CD14-positive monocyte (primary cell): ENCODE data around the gene TVP23C. TPM values are rescaled to one million over a fixed set of nuclear protein-coding genes. Genes with fewer than 3 reads are reported as not detected.

Source experiments
- DNase-seq, 3 donors: peaks; one replicate each; pipeline ENCODE4 v3.0.0-alpha.2; 2011 to 2022
- H2AFZ ChIP-seq: 2 replicates; pipeline ENCODE4 v1.6.0; 2012; ENCODE audit warnings: mild to moderate bottlenecking, low read depth, low read length, inconsistent platforms; ENCODE audit not compliant: insufficient read depth, poor library complexity, severe bottlenecking
- H3K27ac ChIP-seq, 2 donors: 1 replicate in 1 of 2; 2 replicates in 1 of 2; pipeline ENCODE4 v1.5.1; 2012 to 2013; ENCODE audit warnings: low read length in 2 of 2, control low read depth in 1 of 2, inconsistent platforms in 1 of 2, low read depth in 1 of 2, mild to moderate bottlenecking in 1 of 2
- H3K27me3 ChIP-seq, 2 donors: one replicate each; pipeline versions ENCODE4 v1.6.0 to v1.6.1; 2011 to 2013; ENCODE audit warnings: low read length in 2 of 2; ENCODE audit not compliant: control insufficient read depth in 2 of 2, insufficient read depth in 2 of 2
- H3K36me3 ChIP-seq, 2 donors: replicated peaks in 1 of 2; 1 replicate in 1 of 2; 2 replicates in 1 of 2; pipeline versions ENCODE4 v1.5.1 to v1.6.1; 2012 to 2013; ENCODE audit warnings: low read length in 2 of 2, control low read depth in 1 of 2, inconsistent platforms in 1 of 2, mild to moderate bottlenecking in 1 of 2; ENCODE audit not compliant: insufficient read depth in 2 of 2, control insufficient read depth in 1 of 2
- H3K4me1 ChIP-seq, 2 donors: 1 replicate in 1 of 2; 2 replicates in 1 of 2; pipeline versions ENCODE4 v1.5.1 to v1.6.1; 2012 to 2013; ENCODE audit warnings: low read length in 2 of 2, control low read depth in 1 of 2, inconsistent platforms in 1 of 2, mild to moderate bottlenecking in 1 of 2, moderate library complexity in 1 of 2; ENCODE audit not compliant: insufficient read depth in 2 of 2, control insufficient read depth in 1 of 2
- H3K4me2 ChIP-seq: replicated peaks from 2 replicates; pipeline ENCODE3; 2012; ENCODE audit warnings: low read length, moderate library complexity, mild to moderate bottlenecking; ENCODE audit not compliant: poor library complexity, severe bottlenecking; ENCODE audit errors: extremely low read depth
- H3K4me3 ChIP-seq, 3 experiments: fragments of 200-600 bp in 1 of 3; sonication (generic) in 1 of 3; replicated peaks in 1 of 3; 1 replicate in 2 of 3; 2 replicates in 1 of 3; pipeline ENCODE4 v1.5.1; 2011 to 2013; ENCODE audit warnings: low read length in 3 of 3, mild to moderate bottlenecking in 3 of 3, control low read depth in 2 of 3, low read depth in 2 of 3, inconsistent platforms in 1 of 3, moderate library complexity in 1 of 3
- H3K79me2 ChIP-seq: 2 replicates; pipeline ENCODE4 v1.6.0; 2012; ENCODE audit warnings: mild to moderate bottlenecking, control low read depth, inconsistent platforms, low read length, moderate library complexity; ENCODE audit not compliant: insufficient read depth
- H3K9ac ChIP-seq: 2 replicates; pipeline ENCODE4 v1.6.0; 2017; ENCODE audit warnings: low read length, mild to moderate bottlenecking; ENCODE audit not compliant: insufficient read depth, poor library complexity, severe bottlenecking
- H3K9me3 ChIP-seq, 2 donors: replicated peaks in 1 of 2; 1 replicate in 1 of 2; 2 replicates in 1 of 2; pipeline versions ENCODE4 v1.5.1 to v1.6.1; 2012 to 2013; ENCODE audit warnings: low read length in 2 of 2, control low read depth in 1 of 2; ENCODE audit not compliant: control insufficient read depth in 1 of 2, insufficient read depth in 1 of 2
- H4K20me1 ChIP-seq: 2 replicates; pipeline ENCODE4 v1.6.0; 2012; ENCODE audit warnings: mild to moderate bottlenecking, low read length, control low read depth, moderate library complexity; ENCODE audit not compliant: insufficient read depth
- H3K27ac Mint-ChIP-seq, 7 donors: one replicate each; pipeline ENCODE4 v1.8.0; 2020; ENCODE audit warnings: mild to moderate bottlenecking in 7 of 7, mixed read lengths in 7 of 7, moderate library complexity in 6 of 7, inconsistent platforms in 2 of 7
- H3K27me3 Mint-ChIP-seq, 3 donors: one replicate each; pipeline ENCODE4 v1.8.0; 2021 to 2022; ENCODE audit warnings: low read depth in 3 of 3, mild to moderate bottlenecking in 3 of 3, mixed read lengths in 3 of 3, moderate library complexity in 3 of 3, inconsistent platforms in 1 of 3
- H3K36me3 Mint-ChIP-seq, 2 donors: one replicate each; pipeline ENCODE4 v1.8.0; 2020; ENCODE audit warnings: mixed read lengths in 2 of 2, inconsistent platforms in 1 of 2, mild to moderate bottlenecking in 1 of 2
- H3K4me1 Mint-ChIP-seq: one replicate; pipeline ENCODE4 v1.8.0; 2020; ENCODE audit warnings: mild to moderate bottlenecking, mixed read lengths
- H3K4me3 Mint-ChIP-seq, 2 donors: one replicate each; pipeline ENCODE4 v1.8.0; 2020; ENCODE audit warnings: mild to moderate bottlenecking in 2 of 2, mixed read lengths in 2 of 2, moderate library complexity in 1 of 2
- H3K9me3 Mint-ChIP-seq, 7 donors: one replicate each; pipeline ENCODE4 v1.8.0; 2020 to 2022; ENCODE audit warnings: mixed read lengths in 7 of 7, mild to moderate bottlenecking in 6 of 7, moderate library complexity in 6 of 7, inconsistent platforms in 2 of 7
- whole genome bisulfite sequencing: methylation state at CpG from one replicate; pipeline ENCODE4 v1.1.5; 2013; ENCODE audit warnings: missing lambda C conversion rate; ENCODE audit not compliant: insufficient coverage; 5-methylcytosine and 5-hydroxymethylcytosine counted together
- intact Hi-C, 2 donors: fragments of 100-400 bp; cut with micrococcal nuclease; formaldehyde crosslinking; loops; one replicate each; pipeline versions ENCODE4 v1.15.0 to v1.15.1; 2023
- polyA plus RNA-seq, 3 donors: library from polyadenylated mRNA; depleted of rRNA in 1 of 3; unstranded in 2 of 3; stranded (reverse) in 1 of 3; fragments of 300-500 nt in 2 of 3; fragments of >200 nt in 1 of 3; fragmentation: Illumina TruSeq in 2 of 3; gene quantifications; 1 replicate in 2 of 3; 2 replicates in 1 of 3; pipeline ENCODE4 v1.2.3, GENCODE V29; 2012 to 2021
- TF ChIP-seq, protein P1 (sequence below): fragments of 200-600 bp; IDR thresholded peaks from one replicate; pipeline ENCODE4 v1.8.0; 2022; ENCODE audit warnings: antibody characterized with exemption, mild to moderate bottlenecking

TVP23C gene
- polyA plus RNA-seq, 3 donors = 0.88 to 3.3 (median 1.4) TPM

DNA sequence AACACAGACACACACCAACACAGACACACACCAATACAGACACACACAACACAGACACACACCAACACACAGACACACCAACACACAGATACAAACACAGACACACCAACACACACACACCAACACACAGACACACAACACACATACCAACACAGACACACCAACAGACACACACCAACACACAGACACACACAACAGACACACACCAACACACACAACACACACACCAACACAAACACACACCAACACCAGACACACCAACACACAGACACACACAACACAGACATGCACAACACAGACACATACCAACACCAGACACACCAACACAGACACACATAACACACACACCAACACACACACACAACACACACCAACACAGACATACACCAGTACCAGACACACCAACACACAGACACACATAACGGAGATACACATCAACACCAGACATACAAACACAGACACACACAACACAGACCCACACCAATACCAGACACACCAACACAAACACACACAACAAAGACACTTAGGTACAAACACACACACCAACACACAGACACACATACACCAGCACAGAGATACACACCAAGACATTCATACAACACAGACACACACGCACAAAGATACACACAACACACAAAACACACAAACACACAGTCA lies 98.1 kb downstream of the TVP23C start:
- H3K79me2 ChIP-seq = no peaks in the 10 kb centered on the region
- Mint-ChIP-seq H3K36me3 (no peaks in the 10 kb centered on the region), H3K4me1 (no peaks in the 10 kb centered on the region), H3K27me3 (peaks cover 0 to 5% (median 0%) of the 10 kb centered on the region in 3 donors), H3K4me3 (no peak overlapping the region), H3K27ac (no peak overlapping the region), H3K9me3 (peaks cover 0 to 5% (median 0%) of the 10 kb centered on the region in 7 donors)
- intact Hi-C loops = no loop called here
- H3K4me3 ChIP-seq = no peak overlapping the region
- TF ChIP-seq, protein P1, sequence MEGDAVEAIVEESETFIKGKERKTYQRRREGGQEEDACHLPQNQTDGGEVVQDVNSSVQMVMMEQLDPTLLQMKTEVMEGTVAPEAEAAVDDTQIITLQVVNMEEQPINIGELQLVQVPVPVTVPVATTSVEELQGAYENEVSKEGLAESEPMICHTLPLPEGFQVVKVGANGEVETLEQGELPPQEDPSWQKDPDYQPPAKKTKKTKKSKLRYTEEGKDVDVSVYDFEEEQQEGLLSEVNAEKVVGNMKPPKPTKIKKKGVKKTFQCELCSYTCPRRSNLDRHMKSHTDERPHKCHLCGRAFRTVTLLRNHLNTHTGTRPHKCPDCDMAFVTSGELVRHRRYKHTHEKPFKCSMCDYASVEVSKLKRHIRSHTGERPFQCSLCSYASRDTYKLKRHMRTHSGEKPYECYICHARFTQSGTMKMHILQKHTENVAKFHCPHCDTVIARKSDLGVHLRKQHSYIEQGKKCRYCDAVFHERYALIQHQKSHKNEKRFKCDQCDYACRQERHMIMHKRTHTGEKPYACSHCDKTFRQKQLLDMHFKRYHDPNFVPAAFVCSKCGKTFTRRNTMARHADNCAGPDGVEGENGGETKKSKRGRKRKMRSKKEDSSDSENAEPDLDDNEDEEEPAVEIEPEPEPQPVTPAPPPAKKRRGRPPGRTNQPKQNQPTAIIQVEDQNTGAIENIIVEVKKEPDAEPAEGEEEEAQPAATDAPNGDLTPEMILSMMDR = no peak
- no peak overlapping the region for H3K4me2 ChIP-seq
- H3K27me3 ChIP-seq = no peaks in the 10 kb centered on the region
- no peak overlapping the region for H3K27ac ChIP-seq
- no peaks in the 10 kb centered on the region for H3K9me3 ChIP-seq
- DNase-seq = no peak
- no peak overlapping the region for H2AFZ ChIP-seq
- no peak overlapping the region for H3K9ac ChIP-seq
- no peaks in the 10 kb centered on the region for H3K36me3 ChIP-seq
- H4K20me1 ChIP-seq = no peaks in the 10 kb centered on the region
- no peaks in the 10 kb centered on the region for H3K4me1 ChIP-seq
- WGBS = 96% methylated on average over 2 of the region's 2 CpGs

DNA sequence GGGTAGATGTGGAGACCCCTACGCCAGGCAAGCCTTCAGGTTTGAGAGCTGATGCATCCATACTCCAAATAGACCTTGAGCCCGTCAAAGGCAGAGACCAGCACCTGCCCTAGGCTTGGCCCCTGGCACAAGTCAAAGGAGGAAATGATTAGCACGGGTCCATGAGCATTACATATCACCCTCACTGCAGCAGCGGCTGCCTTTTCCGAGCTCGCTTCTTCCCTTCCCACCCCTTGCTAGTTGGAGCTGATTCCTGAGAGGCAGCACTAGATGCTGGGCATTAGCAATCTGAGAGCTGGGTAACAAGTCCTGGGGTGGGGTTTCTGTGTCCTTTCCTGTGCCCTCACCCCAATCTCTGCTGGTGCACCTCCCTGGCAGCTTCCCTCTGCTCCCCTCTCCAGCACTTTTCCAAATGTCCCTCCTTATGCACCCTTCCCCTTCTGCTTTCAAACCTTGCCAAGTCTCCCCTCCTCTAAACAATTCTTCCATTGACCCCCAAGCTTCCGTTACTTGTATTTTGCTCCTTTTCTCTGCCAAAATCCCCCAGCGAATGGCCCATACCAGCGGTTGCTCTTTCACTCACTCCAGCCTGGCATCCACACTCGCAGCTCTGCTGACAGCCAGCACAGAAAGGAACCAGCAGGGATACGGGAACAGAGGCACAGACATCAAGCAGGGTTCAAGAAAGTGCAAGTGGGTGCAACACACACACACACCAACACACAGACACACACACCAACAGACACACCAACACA lies 98.9 kb downstream of the TVP23C start:
- peaks cover 0 to 5% (median 0%) of the 10 kb centered on the region in 3 donors for H3K27me3 Mint-ChIP-seq
- no peak overlapping the region for H3K27ac Mint-ChIP-seq
- peaks cover 0 to 5% (median 0%) of the 10 kb centered on the region in 7 donors for H3K9me3 Mint-ChIP-seq
- TF ChIP-seq, protein P1 = no peak
- no peaks in the 10 kb centered on the region for H3K4me1 Mint-ChIP-seq
- no peak overlapping the region for H3K27ac ChIP-seq
- no peaks in the 10 kb centered on the region for H4K20me1 ChIP-seq
- 94% methylated on average over 6 of the region's 11 CpGs for WGBS
- no peak for DNase-seq
- no peaks in the 10 kb centered on the region for H3K36me3 Mint-ChIP-seq
- H3K27me3 ChIP-seq = no peaks in the 10 kb centered on the region
- no peak overlapping the region for H3K9ac ChIP-seq
- no peak overlapping the region for H3K4me3 Mint-ChIP-seq
- no peak overlapping the region for H3K4me3 ChIP-seq
- H3K4me1 ChIP-seq = no peaks in the 10 kb centered on the region
- H3K36me3 ChIP-seq = no peaks in the 10 kb centered on the region
- no peak overlapping the region for H3K4me2 ChIP-seq
- H3K79me2 ChIP-seq = no peaks in the 10 kb centered on the region
- no peak overlapping the region for H2AFZ ChIP-seq
- intact Hi-C loops = loop anchor here in 1 of 2 donors (5.0 kb wide), 1 partner anchor 152 kb away; no protein-coding TSS in a partner anchor
- H3K9me3 ChIP-seq = no peaks in the 10 kb centered on the region
